Endothelial cell of umbilical vein (primary cell): ENCODE results near the gene METTL26. TPM values are rescaled to one million over a fixed set of nuclear protein-coding genes. Genes with fewer than 3 reads are reported as not detected.

Experiments used
- BruUV-seq: library from RNA; stranded (reverse); fragments of 400-500 nt; replicated peaks from 2 replicates; lab custom pipeline; 2021; lab: Mats Ljungman, UMichigan
- CTCF ChIA-PET: fragments of 300-600, 350-600 bp; sonication (Branson Sonifier 250); formaldehyde crosslinking; loops from one replicate; lab custom pipeline; 2021; ENCODE audit warnings: antibody characterized with exemption, inconsistent platforms; lab: Charles Lee
- POLR2A ChIA-PET: fragments of 300-600, 350-600 bp; sonication (Branson Sonifier 250); formaldehyde crosslinking; loops from one replicate; lab custom pipeline; 2021; ENCODE audit warnings: antibody characterized with exemption, inconsistent platforms; lab: Charles Lee
- DNase-seq: peaks from one replicate; pipeline ENCODE4 v3.0.0-alpha.2; 2011; ENCODE audit warnings: low read depth, low spot score
- FAIRE-seq: peaks from 2 replicates; lab custom pipeline; 2011; peaks lifted over from hg19 to GRCh38; lab: Jason Lieb, UNC
- H2AFZ ChIP-seq: 2 replicates; pipeline ENCODE4 v1.6.0; 2012; ENCODE audit warnings: low read depth, low read length, control low read depth, inconsistent platforms
- H3K27ac ChIP-seq: 2 replicates; pipeline ENCODE4 v1.5.1; 2011; ENCODE audit warnings: low read depth, mild to moderate bottlenecking, control low read depth, low read length, moderate library complexity; ENCODE audit not compliant: insufficient read depth
- H3K27me3 ChIP-seq, 2 experiments: 2 replicates each; pipeline versions ENCODE4 v1.6.0 to v1.6.1; 2011; ENCODE audit warnings: low read length in 2 of 2, mixed read lengths in 1 of 2; ENCODE audit not compliant: control insufficient read depth in 2 of 2, insufficient read depth in 2 of 2
- H3K36me3 ChIP-seq, 2 experiments: 2 replicates in 1 of 2; 3 replicates in 1 of 2; pipeline ENCODE4 v1.5.1; 2011; ENCODE audit warnings: low read length in 2 of 2, mild to moderate bottlenecking in 1 of 2, moderate library complexity in 1 of 2; ENCODE audit not compliant: control insufficient read depth in 2 of 2, insufficient read depth in 2 of 2; ENCODE audit errors: extremely low read depth in 1 of 2
- H3K4me1 ChIP-seq: 3 replicates; pipeline ENCODE4 v1.5.1; 2011; ENCODE audit warnings: mild to moderate bottlenecking, low read length; ENCODE audit not compliant: control insufficient read depth, insufficient read depth; ENCODE audit errors: extremely low read depth
- H3K4me2 ChIP-seq: 2 replicates; pipeline ENCODE4 v1.6.1; 2011; ENCODE audit warnings: low read length, control low read depth, mixed read lengths; ENCODE audit not compliant: insufficient read depth
- H3K4me3 ChIP-seq, 3 experiments: fragments of 200-600 bp in 1 of 3; sonication (generic), shearing (Covaris generic) in 1 of 3; replicated peaks in 1 of 3; 2 replicates each; pipeline ENCODE4 v1.5.1; 2011 to 2016; ENCODE audit warnings: control low read depth in 3 of 3, low read length in 3 of 3, mild to moderate bottlenecking in 2 of 3, inconsistent platforms in 1 of 3, low read depth in 1 of 3, moderate library complexity in 1 of 3; ENCODE audit not compliant: insufficient read depth in 1 of 3
- H3K79me2 ChIP-seq: 2 replicates; pipeline ENCODE4 v1.6.0; 2012; ENCODE audit warnings: low read length, inconsistent platforms; ENCODE audit not compliant: control insufficient read depth, insufficient read depth
- H3K9ac ChIP-seq: replicated peaks from 2 replicates; pipeline ENCODE3; 2011; ENCODE audit warnings: low read length, control low read depth; ENCODE audit not compliant: insufficient read depth; ENCODE audit errors: extremely low read depth
- H3K9me1 ChIP-seq: replicated peaks from 3 replicates; pipeline ENCODE4 v1.6.0; 2011; ENCODE audit warnings: mild to moderate bottlenecking, low read length; ENCODE audit not compliant: control insufficient read depth, insufficient read depth; ENCODE audit errors: extremely low read depth
- H3K9me3 ChIP-seq: replicated peaks from 2 replicates; pipeline ENCODE4 v1.5.1; 2012; ENCODE audit warnings: low read length, inconsistent platforms; ENCODE audit not compliant: control insufficient read depth, insufficient read depth
- H4K20me1 ChIP-seq: replicated peaks from 2 replicates; pipeline ENCODE3; 2011; ENCODE audit warnings: mild to moderate bottlenecking, low read length; ENCODE audit not compliant: control insufficient read depth, insufficient read depth; ENCODE audit errors: extremely low read depth
- CTCF ChIP-seq, 2 donors: IDR thresholded peaks; 1 replicate in 1 of 2; 2 replicates in 1 of 2; pipeline ENCODE4 v1.5.1; 2011; ENCODE audit warnings: low read length in 2 of 2, mild to moderate bottlenecking in 2 of 2, moderate library complexity in 2 of 2, control low read depth in 1 of 2, inconsistent platforms in 1 of 2, low read depth in 1 of 2; ENCODE audit not compliant: insufficient read depth in 1 of 2; ENCODE audit errors: extremely low read depth in 1 of 2
- EZH2 ChIP-seq: IDR thresholded peaks from 2 replicates; pipeline ENCODE4 v1.6.1; 2012; ENCODE audit warnings: borderline replicate concordance, low read depth, mild to moderate bottlenecking, moderate library complexity, low read length, inconsistent platforms; ENCODE audit not compliant: severe bottlenecking
- FOS ChIP-seq: IDR thresholded peaks from 2 replicates; pipeline ENCODE4 v1.6.1; 2011; ENCODE audit warnings: mild to moderate bottlenecking, low read length, moderate library complexity, borderline replicate concordance; ENCODE audit not compliant: insufficient read depth
- GATA2 ChIP-seq: IDR thresholded peaks from 2 replicates; pipeline ENCODE4 v1.7.0; 2011; ENCODE audit warnings: low read depth, mild to moderate bottlenecking, moderate library complexity, mixed read lengths, low read length; ENCODE audit not compliant: insufficient read length, insufficient read depth
- JUN ChIP-seq: IDR thresholded peaks from 2 replicates; pipeline ENCODE4 v1.6.1; 2011; ENCODE audit warnings: borderline replicate concordance, low read depth; ENCODE audit not compliant: insufficient read length, insufficient read depth
- MAX ChIP-seq: IDR thresholded peaks from 2 replicates; pipeline ENCODE4 v1.6.1; 2011; ENCODE audit not compliant: insufficient read depth, insufficient read length
- MYC ChIP-seq: IDR thresholded peaks from one replicate; pipeline ENCODE4 v1.6.1; 2011; ENCODE audit warnings: mild to moderate bottlenecking, low read depth, low read length
- POLR2A ChIP-seq: IDR thresholded peaks from 2 replicates; pipeline ENCODE4 v1.6.1; 2012; ENCODE audit warnings: low read depth, mild to moderate bottlenecking, control low read depth, low read length
- POLR2AphosphoS5 ChIP-seq: IDR thresholded peaks from 2 replicates; pipeline ENCODE4 v1.6.1; 2012; ENCODE audit warnings: low read depth, mild to moderate bottlenecking, control low read depth, low read length, moderate library complexity; ENCODE audit not compliant: insufficient read depth
- dilution Hi-C: fragments of 300-500 bp; cut with MboI; formaldehyde crosslinking; loops from one replicate; pipeline ENCODE4 v1.15.0; 2019; ENCODE audit warnings: low sequenced_read_pairs; ENCODE audit not compliant: extremely low pct_ligation_motif_present
- intact Hi-C: fragments of 100-400 bp; cut with micrococcal nuclease; formaldehyde crosslinking; loops from one replicate; pipeline ENCODE4 v1.10.0; 2022
- polyA plus RNA-seq, 4 experiments: library from polyadenylated mRNA; depleted of rRNA in 3 of 4; stranded (reverse) in 3 of 4; unstranded in 1 of 4; fragments of >200 nt; gene quantifications; 2 replicates each; pipeline versions ENCODE4 v1.2.1 to v1.2.3, GENCODE V29; 2011 to 2012; ENCODE audit warnings: missing spikeins in 1 of 4
- total RNA-seq: library from RNA; stranded (reverse); gene quantifications from 2 replicates; pipeline ENCODE4 v1.2.3, GENCODE V29; 2021

METTL26 gene
- total and polyA plus RNA-seq, 2 donors (not counting 3 experiments of a cell fraction or from before 2014, with no cell fraction given), result 114 to 138 TPM

GRCh38 chr16:592518-593306, 43.4 kb downstream of the METTL26 start:
- Histone ChIP-seq H3K9ac (no peak overlapping the region), H3K27ac (no peak overlapping the region), H3K79me2 (peaks cover 27% of the 10 kb centered on the region), H3K27me3 (no peaks in the 10 kb centered on the region), H3K9me3 (no peaks in the 10 kb centered on the region), H3K36me3 (peaks cover 0 to 3% of the 10 kb centered on the region in 2 experiments), H3K4me2 (no peak overlapping the region), H3K4me1 (peaks cover 15% of the 10 kb centered on the region), H3K9me1 (no peaks in the 10 kb centered on the region), H2AFZ (no peak overlapping the region), H3K4me3 (no peak overlapping the region), H4K20me1 (no peaks in the 10 kb centered on the region)
- intact Hi-C loops, result no loop called here
- TF ChIP-seq EZH2 (no peak), JUN (no peak), MYC (no peak), POLR2A (no peak), GATA2 (no peak), FOS (no peak), POLR2AphosphoS5 (no peak), MAX (no peak), CTCF (IDR thresholded peaks at IDR 0.05; ENCODE audit: extremely low read depth in 1 of 2, insufficient read depth in 1 of 2, low read depth in 1 of 2, low read length in 2 of 2) (no peak)
- POLR2A ChIA-PET, result no interaction called here
- dilution Hi-C loops, result no loop called here
- FAIRE-seq (no peak), DNase-seq (no peak)
- BruUV-seq, result no TSS peak
- CTCF ChIA-PET, result interaction anchor here (1.6 kb wide), 1 partner anchor 13 kb away, joined by 5 read pairs; no protein-coding TSS in a partner anchor
